NCI-H524 (cell line): ENCODE data around the gene AKT1.
A peak's percentile ranks its signal among the peaks of the same experiment; 100 is the strongest.
"Not testable (repeated sequence)": the region's sequence is repeated elsewhere in the genome, so short reads cannot be mapped to it uniquely, and the experiment has no call there.

Experiments used
- DNase-seq, 2 experiments: peaks; one replicate each; lab custom pipeline; 2025; lab: John Stamatoyannopoulos, UW

AKT1 gene

GRCh38 chr14:104739026-104739425, 56.5 kb downstream of the AKT1 start:
- no peak for DNase-seq

- no peak for DNase-seq
These were observed 57.1 kb downstream of the AKT1 start for GRCh38 chr14:104738375-104739019.

- DNase-seq: no peak
These were observed 59.5 kb downstream of the AKT1 start for GRCh38 chr14:104735830-104736642.

- DNase-seq: no peak
These were observed 60.4 kb downstream of the AKT1 start for GRCh38 chr14:104734991-104735779.

GRCh38 chr14:104734601-104734990, 61.0 kb downstream of the AKT1 start:
- DNase-seq: no peak

- DNase-seq: no peak
These were observed 61.4 kb downstream of the AKT1 start for GRCh38 chr14:104734051-104734587.

- no peak for DNase-seq
These were observed 62.4 kb downstream of the AKT1 start for GRCh38 chr14:104732931-104733681.

GRCh38 chr14:104732355-104732804, 63.2 kb downstream of the AKT1 start:
- DNase-seq: no peak

GRCh38 chr14:104731320-104732294, 63.9 kb downstream of the AKT1 start:
- peak; percentile 15 to 49 for DNase-seq

GRCh38 chr14:104730487-104730886, 65.1 kb downstream of the AKT1 start:
- no peak for DNase-seq

GRCh38 chr14:104729835-104730181, 65.7 kb downstream of the AKT1 start:
- DNase-seq: no peak

GRCh38 chr14:104729176-104729834, 66.2 kb downstream of the AKT1 start:
- not testable (repeated sequence) for DNase-seq

- DNase-seq: no peak
These were observed 66.9 kb downstream of the AKT1 start for GRCh38 chr14:104728631-104729030.

- no peak for DNase-seq
These were observed 68.7 kb downstream of the AKT1 start for GRCh38 chr14:104726600-104727451.

- DNase-seq: no peak
These were observed 69.6 kb downstream of the AKT1 start for GRCh38 chr14:104725772-104726548.

- DNase-seq: peak; percentile 21 to 62
These were observed 70.4 kb downstream of the AKT1 start for GRCh38 chr14:104724981-104725771.

- DNase-seq: peak; percentile 11 to 38
These were observed 71.1 kb downstream of the AKT1 start for GRCh38 chr14:104724407-104724980.
